OCI-LY1 (cell line): ENCODE data around the gene TMEM130.

Source experiments
- H2AFZ ChIP-seq: fragments of 200-600 bp; sonication (generic), shearing (Covaris generic); 2 replicates; pipeline ENCODE4 v1.6.0; 2014; ENCODE audit warnings: antibody characterized with exemption, mild to moderate bottlenecking, low read length
- H3F3A ChIP-seq: fragments of 200-600 bp; sonication (generic), shearing (Covaris generic); 2 replicates; pipeline ENCODE4 v1.6.0; 2014; ENCODE audit warnings: mild to moderate bottlenecking, antibody characterized with exemption, low read length, moderate library complexity; ENCODE audit not compliant: insufficient read depth
- H3K27ac ChIP-seq: fragments of 200-600 bp; sonication (generic); 2 replicates; pipeline ENCODE4 v1.5.1; 2014; ENCODE audit warnings: low read length, mixed run types, mild to moderate bottlenecking, low read depth; ENCODE audit not compliant: poor library complexity, severe bottlenecking
- H3K27me3 ChIP-seq: fragments of 200-600 bp; sonication (generic); 2 replicates; pipeline ENCODE4 v1.6.0; 2014; ENCODE audit warnings: antibody characterized with exemption, mild to moderate bottlenecking, low read length, moderate library complexity; ENCODE audit not compliant: insufficient read depth
- H3K36me3 ChIP-seq: fragments of 200-600 bp; sonication (generic); 2 replicates; pipeline ENCODE4 v1.6.1; 2014; ENCODE audit warnings: mild to moderate bottlenecking, antibody characterized with exemption, low read length, moderate library complexity, mixed read lengths; ENCODE audit not compliant: insufficient read depth
- H3K4me1 ChIP-seq: fragments of 200-600 bp; sonication (generic); 2 replicates; pipeline ENCODE4 v1.5.1; 2014; ENCODE audit warnings: mild to moderate bottlenecking, low read length, moderate library complexity; ENCODE audit not compliant: insufficient read depth, severe bottlenecking
- H3K4me2 ChIP-seq: fragments of 200-600 bp; sonication (generic), shearing (Covaris generic); 2 replicates; pipeline ENCODE4 v1.6.1; 2014; ENCODE audit warnings: low read length
- H3K4me3 ChIP-seq: fragments of 200-600 bp; sonication (generic); 2 replicates; pipeline ENCODE4 v1.5.1; 2014; ENCODE audit warnings: low read length, low read depth, mild to moderate bottlenecking, mixed read lengths; ENCODE audit not compliant: poor library complexity, severe bottlenecking
- H3K79me2 ChIP-seq: fragments of 200-600 bp; shearing (Covaris generic); 2 replicates; pipeline ENCODE4 v1.6.1; 2016; ENCODE audit warnings: mixed run types, low read length, mixed read lengths; ENCODE audit not compliant: insufficient read depth
- H3K9ac ChIP-seq: fragments of 200-600 bp; sonication (generic), shearing (Covaris generic); 2 replicates; pipeline ENCODE4 v1.6.1; 2014; ENCODE audit warnings: mild to moderate bottlenecking, low read length, mixed read lengths
- H3K9me2 ChIP-seq: fragments of 200-600 bp; sonication (generic), shearing (Covaris generic); 2 replicates; pipeline ENCODE4 v1.6.1; 2014; ENCODE audit warnings: low read depth, mild to moderate bottlenecking, low read length, mixed read lengths
- H3K9me3 ChIP-seq: fragments of 200-600 bp; shearing (Covaris generic); 2 replicates; pipeline ENCODE4 v1.6.1; 2014; ENCODE audit warnings: low read length, mixed read lengths
- H4K20me1 ChIP-seq: fragments of 200-600 bp; sonication (generic), shearing (Covaris generic); 2 replicates; pipeline ENCODE4 v1.6.0; 2016; ENCODE audit warnings: mild to moderate bottlenecking, low read length; ENCODE audit not compliant: insufficient read depth
- EZH2 ChIP-seq: fragments of 200-600 bp; sonication (generic), shearing (Covaris generic); IDR thresholded peaks from 2 replicates; pipeline ENCODE4 v1.8.0; 2017; ENCODE audit warnings: borderline replicate concordance, mixed run types, mild to moderate bottlenecking, antibody characterized with exemption, low read length, moderate library complexity, mixed read lengths
- TF ChIP-seq, protein P1 (sequence below): fragments of 200-600 bp; sonication (generic), shearing (Covaris generic); IDR thresholded peaks from 2 replicates; pipeline ENCODE4 v1.5.1; 2017; ENCODE audit warnings: mild to moderate bottlenecking, antibody characterized with exemption, low read length, moderate library complexity, mixed read lengths

Gene TMEM130

DNA sequence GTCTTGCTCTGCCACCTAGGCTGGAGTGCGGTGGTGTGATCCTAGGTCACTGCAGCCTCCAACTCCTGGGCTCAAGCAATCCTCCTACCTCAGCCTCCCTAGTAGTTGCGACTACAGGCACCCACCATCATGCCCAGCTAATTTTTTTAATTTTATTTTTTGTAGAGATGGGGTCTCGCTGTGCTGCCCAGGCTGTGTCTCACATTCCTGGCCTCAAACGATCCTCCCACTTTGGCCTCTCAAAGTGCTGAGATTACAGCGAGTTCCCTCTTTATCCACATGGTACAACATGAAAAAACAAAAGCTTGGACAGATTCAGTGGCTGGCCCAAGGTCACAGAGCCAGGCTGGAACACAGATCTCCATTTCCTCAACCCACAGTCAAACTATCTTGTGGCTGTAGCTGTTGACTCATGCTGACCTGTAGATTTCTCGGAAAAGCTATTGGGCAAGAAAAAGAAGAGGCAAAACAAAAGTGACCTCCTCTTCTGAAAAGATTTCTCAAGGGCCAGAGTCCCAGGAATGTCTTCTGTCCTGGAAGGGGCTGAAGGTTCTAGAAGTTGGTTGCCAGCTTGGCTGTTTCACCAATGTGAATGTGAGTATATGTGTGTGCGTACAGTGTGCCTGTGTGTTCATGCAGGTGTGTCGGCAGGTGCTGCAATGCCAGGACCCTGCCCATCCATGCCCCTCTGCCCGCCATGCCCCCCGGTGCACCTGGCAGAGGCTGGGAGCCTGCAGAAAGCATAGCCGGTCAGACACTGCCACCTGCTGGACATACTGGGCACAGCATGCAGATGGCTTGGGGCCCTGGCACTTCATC lies 28.4 kb downstream of the TMEM130 start:
- no peaks in the 10 kb centered on the region for H3F3A ChIP-seq
- no peak overlapping the region for H3K4me3 ChIP-seq
- no peaks in the 10 kb centered on the region for H3K9me2 ChIP-seq
- H3K9ac ChIP-seq: no peak overlapping the region
- TF ChIP-seq EZH2: no peak
- TF ChIP-seq, protein P1, sequence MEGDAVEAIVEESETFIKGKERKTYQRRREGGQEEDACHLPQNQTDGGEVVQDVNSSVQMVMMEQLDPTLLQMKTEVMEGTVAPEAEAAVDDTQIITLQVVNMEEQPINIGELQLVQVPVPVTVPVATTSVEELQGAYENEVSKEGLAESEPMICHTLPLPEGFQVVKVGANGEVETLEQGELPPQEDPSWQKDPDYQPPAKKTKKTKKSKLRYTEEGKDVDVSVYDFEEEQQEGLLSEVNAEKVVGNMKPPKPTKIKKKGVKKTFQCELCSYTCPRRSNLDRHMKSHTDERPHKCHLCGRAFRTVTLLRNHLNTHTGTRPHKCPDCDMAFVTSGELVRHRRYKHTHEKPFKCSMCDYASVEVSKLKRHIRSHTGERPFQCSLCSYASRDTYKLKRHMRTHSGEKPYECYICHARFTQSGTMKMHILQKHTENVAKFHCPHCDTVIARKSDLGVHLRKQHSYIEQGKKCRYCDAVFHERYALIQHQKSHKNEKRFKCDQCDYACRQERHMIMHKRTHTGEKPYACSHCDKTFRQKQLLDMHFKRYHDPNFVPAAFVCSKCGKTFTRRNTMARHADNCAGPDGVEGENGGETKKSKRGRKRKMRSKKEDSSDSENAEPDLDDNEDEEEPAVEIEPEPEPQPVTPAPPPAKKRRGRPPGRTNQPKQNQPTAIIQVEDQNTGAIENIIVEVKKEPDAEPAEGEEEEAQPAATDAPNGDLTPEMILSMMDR: peak; percentile 99
- no peaks in the 10 kb centered on the region for H3K4me1 ChIP-seq
- no peaks in the 10 kb centered on the region; the same call in 1 of the 2 replicates for H3K27me3 ChIP-seq
- no peak overlapping the region for H2AFZ ChIP-seq
- H3K79me2 ChIP-seq: no peaks in the 10 kb centered on the region
- H3K9me3 ChIP-seq: no peaks in the 10 kb centered on the region
- no peak overlapping the region for H3K4me2 ChIP-seq
- no peaks in the 10 kb centered on the region for H3K36me3 ChIP-seq
- no peak overlapping the region for H3K27ac ChIP-seq
- H4K20me1 ChIP-seq: no peaks in the 10 kb centered on the region

DNA sequence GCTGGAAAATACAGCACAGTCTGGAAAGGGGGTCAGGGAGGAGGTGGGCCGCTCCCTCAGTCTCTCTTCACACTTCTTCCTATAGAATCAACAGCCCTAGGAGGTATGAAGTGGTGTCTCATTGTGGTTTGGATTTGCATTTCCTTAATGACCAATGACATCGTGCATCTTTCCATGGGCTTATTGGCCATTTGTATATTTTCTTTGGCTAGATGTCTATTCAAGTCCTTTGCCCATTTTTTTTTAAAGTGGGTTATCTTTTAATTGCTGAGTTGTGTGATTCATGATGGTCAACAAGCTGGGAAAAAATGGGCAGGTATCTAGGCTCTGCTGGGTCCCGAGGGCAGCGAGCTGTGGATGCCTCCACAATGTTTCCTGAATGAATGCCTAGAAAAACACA lies 29.1 kb downstream of the TMEM130 start:
- Histone ChIP-seq H3K36me3 (no peaks in the 10 kb centered on the region), H3K9me3 (no peaks in the 10 kb centered on the region), H3K4me3 (no peak overlapping the region), H3K9me2 (no peaks in the 10 kb centered on the region), H2AFZ (no peak overlapping the region), H3K4me2 (no peak overlapping the region), H3K4me1 (no peaks in the 10 kb centered on the region), H3K9ac (no peak overlapping the region), H4K20me1 (no peaks in the 10 kb centered on the region), H3K27ac (no peak overlapping the region), H3K79me2 (no peaks in the 10 kb centered on the region), H3K27me3 (no peaks in the 10 kb centered on the region), H3F3A (no peaks in the 10 kb centered on the region)
- TF ChIP-seq EZH2: no peak
- TF ChIP-seq, protein P1: no peak

DNA sequence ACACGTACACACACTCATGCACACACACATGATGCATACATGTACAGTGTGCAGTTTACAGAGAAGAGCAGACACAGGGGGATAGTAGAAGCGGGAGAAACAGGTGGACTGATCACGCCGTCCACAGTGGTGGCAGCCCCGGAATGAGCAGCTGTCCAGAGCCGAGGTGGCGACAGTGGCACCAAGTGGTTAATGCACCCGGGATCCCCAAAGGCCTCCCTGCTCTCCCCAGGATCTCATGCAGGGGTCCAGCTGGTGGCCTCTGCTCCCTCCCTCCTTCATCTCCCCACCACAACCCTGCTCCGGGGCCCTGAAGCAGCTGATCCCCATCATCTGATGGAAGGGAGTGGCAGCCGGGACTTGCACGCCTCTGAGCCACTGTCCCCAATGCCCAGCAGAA lies 29.7 kb downstream of the TMEM130 start:
- Histone ChIP-seq H2AFZ (no peak overlapping the region), H3K4me3 (no peak overlapping the region), H3K27ac (no peak overlapping the region), H4K20me1 (no peaks in the 10 kb centered on the region), H3K9me3 (no peaks in the 10 kb centered on the region), H3K4me2 (no peak overlapping the region), H3K4me1 (no peaks in the 10 kb centered on the region), H3K36me3 (no peaks in the 10 kb centered on the region), H3K9ac (no peak overlapping the region), H3K27me3 (no peaks in the 10 kb centered on the region), H3K79me2 (no peaks in the 10 kb centered on the region), H3K9me2 (no peaks in the 10 kb centered on the region), H3F3A (no peaks in the 10 kb centered on the region)
- TF ChIP-seq, protein P1: no peak
- no peak for TF ChIP-seq EZH2
